HK-2 (cell line): Measurements from ENCODE around the gene LTBP2.

Experiments
- DNase-seq: peaks from one replicate; pipeline ENCODE4 v3.0.0-alpha.2; 2018; ENCODE audit not compliant: unreplicated experiment

LTBP2 gene

DNA sequence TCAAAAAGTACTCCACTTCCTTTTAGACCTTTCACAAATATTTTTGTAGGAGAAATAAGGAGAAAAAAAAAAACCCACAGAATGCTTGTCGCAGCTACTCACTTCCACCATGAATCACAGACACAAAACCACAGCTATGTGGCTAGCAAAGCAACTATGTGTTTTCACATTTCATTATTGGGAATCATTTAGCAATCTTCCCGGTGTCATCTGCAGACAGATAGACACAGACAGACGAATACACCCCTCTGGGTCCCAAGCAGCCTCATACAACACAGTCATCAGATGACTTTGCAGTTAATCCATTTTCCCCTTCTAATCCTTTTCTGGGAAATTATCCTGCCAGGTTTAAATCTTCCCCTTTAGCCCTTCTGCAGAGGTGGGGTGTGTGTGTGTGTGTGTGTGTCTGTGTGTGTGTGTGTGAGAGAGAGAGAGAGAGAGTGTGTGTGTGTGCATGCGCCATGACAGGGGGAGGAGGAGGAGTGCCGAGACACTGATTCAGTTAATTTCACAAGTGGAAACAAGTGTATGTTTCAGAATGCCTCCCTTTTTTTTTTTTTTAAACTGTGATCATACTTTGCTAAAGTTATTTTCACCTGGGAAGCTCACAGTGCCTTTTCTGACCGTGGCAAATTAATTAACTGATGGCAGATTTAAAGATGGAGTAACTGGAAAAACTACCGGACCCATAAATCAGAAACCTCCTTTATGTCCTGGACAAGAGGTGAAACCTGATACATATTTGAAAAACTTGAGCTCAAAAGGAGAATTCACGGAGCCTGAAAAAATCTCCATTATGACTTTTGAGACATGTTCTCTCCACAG lies 39.9 kb downstream of the LTBP2 start:
- DNase-seq: peak; percentile 72

DNA sequence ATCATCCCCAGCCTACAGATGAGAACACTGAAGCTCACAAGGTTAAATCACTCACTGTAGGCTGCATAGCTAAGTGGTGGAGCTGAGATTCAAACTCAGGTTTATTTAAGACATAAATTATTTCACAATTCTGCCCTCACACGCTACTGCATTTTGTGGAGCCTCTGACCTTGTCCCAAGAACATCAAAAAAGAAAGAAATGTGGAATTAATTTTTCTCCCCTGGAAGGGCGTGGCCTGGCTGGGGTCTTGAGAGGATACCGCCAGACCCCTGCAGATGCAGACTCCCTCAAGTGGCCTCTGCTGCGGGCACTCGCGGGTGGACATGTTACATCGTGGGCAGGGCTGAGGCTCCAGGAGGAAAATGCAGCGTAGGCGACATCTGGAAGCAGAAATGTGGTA lies 40.6 kb downstream of the LTBP2 start:
- DNase-seq: no peak

DNA sequence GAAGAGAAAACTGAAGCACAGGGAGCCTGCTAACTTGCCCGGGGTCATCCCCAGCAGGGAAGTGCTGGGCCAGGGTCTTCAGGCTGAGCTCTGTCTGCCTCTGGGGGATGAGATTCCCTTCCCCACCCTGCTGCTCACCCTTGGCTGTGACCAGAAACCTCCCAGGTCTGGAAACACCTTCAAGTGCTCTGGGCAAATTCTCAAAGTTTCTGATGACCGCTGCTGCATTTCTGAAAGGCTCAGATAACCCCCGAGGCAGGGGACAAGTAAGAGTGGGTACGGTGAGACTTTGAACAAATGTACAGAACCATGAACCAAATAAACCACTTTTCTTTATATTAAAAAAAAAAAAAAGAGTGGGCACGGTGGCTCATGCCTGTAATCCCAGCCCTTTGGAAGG lies 41.3 kb downstream of the LTBP2 start:
- DNase-seq: no peak

DNA sequence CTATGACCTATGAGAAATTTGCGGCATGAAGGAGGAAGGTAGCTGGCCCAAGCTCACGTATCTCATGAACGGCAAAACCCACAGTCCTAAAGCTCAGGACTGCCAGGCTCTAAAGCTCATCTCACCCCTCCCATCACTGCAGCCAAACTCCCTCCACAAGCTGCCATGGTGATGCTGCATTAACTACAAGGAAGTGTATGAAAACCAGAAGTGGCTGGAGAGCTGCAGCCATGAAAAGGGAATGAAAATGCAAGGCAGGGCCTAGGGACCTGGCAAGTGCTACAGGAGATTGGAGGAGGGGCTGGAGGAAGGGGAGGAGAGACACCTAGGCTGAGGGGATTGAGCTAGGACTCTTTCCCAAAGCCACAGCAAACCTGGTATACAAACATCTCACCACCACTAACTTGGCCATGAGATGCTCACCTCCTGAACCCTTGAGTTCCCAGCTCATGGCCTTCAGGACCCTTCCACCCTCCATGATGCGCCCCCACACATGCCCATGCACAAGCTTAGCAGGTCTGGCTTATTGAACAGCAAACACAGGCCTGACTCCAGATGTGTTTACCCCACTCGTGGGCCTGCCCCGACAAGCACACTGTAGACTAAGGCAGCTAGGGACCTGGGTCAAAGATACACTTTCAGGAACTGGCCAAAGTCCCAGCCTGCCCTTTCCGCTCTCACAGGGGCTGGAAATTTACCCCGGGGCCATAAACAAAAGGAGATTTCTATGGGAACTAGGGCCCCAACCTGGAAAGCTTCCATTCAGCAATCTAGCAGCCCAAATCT lies 42.0 kb downstream of the LTBP2 start:
- DNase-seq: no peak

DNA sequence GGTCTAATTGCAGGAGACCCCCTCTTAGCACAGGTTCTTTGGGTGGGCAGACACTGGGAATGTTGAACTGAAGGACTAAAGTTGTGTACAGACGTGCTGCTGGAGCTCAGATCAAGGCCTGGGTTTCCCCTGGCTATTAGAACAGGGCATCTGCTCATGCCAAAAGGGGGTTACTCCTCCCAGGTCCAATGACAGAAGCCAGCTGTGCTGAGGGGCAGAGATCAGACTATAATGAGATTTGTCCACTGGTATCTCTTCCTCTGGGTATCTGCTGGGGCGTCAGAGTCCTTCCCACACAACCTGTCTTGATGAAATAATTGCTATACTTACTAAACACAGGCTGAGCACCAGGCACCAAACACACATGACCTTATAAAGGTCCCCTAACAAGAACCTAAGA lies 42.6 kb downstream of the LTBP2 start:
- DNase-seq: no peak

DNA sequence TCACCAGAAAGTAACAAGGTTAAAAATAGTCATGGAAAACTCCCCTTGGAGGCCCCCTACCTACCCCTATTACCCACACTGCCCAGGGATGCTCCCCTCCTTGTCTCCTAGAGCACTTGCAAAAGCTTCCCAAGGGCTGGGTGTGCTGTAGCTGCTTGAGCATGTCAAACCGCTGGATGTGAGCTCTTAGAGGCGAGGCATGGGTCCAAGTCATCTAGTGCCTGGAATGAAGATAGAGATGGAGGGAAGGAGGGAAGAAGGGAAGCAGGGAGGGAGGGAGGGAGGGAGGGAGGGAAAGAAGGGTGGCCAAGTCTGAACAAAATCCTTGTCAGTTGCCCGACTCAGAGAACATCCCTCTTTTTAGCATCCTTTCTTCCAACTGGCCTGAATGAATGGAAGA lies 43.1 kb downstream of the LTBP2 start:
- DNase-seq: no peak

DNA sequence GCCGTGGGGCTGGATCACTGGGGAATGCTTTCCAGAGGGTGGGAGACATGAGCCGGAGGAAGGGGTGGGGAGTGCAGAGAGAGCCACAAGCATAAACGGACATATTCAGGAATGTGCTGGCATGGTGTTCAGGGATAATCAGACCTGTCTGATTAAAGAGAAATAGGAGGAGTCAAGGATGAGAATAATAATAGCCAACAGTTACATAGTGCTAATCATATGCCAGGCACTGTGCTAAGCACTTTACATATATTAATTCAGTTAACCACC lies 43.7 kb downstream of the LTBP2 start:
- DNase-seq: no peak

DNA sequence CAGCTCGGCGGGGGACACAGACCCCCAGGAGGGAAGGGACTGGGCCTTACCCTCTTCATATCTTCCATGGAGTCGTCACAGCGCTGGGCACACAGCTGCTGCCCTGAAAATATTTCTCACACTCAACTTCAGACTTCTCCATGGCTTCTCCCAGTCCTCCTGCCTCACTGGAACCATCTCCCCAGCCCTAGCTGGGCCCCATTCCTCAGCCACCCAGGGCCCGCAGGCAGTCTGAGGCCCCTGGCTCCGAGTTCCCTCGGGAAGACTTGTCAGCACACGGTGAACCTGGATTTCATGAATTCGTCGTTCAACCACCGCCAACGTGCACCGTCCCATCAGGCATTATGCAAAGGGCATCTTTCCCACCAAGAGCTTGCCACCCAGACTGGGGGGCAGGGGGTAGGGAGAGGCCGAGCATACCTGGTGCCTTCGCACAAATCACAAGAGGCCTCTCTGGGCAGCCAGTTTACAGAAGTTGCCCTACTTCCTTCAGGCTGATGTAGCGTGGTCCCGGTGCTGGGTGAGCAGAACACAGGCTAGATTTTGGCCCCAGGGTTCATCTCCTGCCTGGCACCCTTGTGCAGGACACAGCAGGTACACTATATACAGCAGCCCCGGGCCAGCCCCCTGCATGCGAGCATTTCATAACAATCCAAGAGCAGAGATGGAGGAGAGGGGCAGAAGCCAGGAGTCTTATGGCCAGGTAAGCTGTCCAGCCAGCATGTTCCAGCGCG lies 44.2 kb downstream of the LTBP2 start:
- DNase-seq: no peak

DNA sequence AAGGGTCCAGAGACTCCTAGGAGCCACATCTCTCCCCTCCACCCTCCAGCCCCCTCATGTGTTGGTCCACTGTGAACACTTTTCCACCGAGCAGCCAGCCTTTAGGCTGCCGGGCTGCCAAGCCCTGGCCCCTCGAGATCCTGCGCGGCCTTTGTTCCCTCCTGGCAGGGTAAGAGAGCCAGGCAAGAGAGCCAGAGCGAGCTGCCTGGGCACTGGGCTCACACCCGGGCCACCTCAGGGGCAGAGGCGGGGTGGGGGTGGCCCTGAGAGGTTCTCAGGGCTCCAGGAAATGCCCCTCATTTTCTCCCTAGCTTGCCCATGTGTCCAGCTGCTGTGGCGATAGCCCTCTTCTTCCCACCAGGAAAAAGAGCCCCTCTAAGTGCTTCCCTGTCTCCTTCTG lies 44.8 kb downstream of the LTBP2 start:
- DNase-seq: no peak

DNA sequence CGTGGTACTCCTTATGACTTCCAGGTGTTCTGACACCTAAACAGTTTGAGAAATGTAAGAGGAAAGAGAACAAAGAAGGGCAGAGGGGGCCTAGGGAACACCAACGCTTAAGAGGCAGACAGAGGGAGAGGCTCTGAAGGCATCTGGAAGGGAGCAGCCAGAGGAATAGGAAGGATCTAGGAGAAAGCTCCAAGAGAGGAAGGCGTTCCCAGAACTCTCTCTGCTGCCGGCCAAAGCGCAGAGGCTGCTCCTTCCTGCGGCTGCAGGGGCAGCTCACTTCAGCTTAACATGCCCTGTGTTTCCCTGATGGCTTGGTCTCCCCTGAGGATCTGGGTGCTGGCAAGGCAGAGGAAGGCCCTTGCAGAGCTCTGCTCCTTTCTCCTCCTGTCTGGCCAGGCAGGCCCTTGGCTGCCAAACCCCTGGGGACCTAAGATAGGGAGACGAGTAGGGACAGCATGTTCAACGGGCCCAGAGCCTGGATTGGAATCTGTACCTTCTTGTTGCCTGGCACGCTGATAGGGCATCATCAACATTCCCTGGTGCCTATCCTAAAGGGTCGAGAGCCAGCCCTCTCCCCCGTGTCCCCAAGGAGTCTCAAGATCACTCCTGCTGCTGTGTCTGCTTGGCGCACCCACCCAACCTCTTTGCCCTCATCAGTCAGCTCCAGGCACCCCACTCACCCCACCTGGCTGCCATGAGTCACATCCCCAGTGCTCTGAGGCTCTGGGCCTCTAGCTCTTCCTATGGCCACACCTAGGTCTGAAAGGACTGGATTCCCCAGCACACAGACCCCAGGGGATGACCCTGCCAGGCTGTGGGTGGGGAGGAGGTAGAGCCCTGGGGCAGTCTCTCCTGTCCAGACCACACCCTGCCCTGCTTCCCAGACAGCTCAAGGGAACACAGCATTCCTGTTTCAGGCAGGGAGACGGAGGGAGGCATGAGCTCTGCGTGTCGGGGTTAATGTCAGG lies 45.6 kb downstream of the LTBP2 start:
- DNase-seq: no peak

DNA sequence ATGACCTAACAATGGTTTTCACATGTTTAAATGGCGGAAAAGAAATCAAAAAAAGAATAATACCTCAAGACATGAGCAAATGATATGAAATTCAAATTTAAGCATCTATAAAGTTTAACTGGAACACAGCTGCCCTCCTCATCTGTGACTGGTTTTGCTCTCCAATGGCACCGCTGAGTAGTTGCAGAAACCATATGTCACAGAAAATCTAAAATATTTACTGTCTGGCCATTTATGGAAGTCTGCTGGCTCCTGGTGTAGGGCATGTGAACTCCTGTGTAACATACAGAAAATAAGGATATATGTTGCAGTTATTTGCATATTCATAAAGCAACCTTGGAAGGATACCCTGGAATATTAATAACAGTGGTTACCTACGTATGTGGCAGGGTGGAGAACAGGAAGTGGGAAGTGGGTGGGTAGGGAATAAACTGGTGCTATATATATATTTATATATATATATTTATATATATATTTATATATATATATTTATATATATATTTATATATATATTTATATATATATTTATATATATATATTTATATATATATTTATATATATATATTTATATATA lies 48.4 kb downstream of the LTBP2 start:
- DNase-seq: no peak

DNA sequence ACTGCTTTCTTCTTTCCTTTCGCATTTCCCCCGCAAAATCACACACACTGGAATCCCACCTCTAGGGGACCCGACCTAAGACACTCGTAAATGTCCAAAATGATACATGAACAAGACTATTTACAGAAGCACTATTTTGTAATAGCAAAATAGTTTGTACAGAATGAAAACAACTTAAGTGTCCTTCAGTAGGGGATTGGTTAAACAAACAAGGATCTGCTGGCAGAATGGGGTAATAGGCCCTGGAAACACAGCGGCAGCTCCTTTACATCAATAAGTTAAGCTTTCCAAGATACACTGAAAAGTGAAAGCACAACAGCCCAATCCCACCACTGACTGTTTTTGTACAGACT lies 48.8 kb downstream of the LTBP2 start:
- DNase-seq: no peak

DNA sequence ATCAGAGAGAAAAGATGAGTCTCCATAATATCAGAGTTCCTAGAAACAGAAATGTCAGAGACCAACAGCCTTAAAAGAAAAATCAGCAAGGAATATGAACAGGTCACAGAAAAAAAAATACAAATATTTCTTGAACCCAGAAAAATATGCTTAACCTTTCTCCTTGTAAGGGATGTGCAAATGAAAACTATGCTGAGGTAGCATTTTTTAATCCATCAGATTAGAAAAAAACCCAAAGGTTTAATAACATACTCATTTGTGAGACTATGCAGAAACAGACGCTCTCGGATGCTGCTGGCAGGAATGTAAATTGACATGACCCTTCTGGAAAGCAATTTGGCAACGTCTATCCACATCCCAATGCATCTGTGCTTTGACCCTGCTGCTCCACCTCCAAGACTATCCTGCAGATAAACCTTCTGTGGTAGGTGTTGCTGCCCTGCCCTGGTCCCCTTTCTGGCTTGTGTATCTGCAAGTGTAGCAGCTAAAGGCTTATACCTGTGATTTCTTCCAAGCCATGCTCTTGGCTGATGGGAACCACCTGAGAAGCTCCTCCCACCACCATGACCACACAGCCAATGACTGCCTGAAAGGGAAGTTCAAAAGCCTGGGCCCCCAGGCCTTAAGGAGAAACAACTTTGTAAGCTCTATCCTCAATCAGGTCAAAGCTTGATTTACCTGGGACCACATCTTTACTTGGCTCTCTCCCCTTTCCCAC lies 49.4 kb downstream of the LTBP2 start:
- no peak for DNase-seq

DNA sequence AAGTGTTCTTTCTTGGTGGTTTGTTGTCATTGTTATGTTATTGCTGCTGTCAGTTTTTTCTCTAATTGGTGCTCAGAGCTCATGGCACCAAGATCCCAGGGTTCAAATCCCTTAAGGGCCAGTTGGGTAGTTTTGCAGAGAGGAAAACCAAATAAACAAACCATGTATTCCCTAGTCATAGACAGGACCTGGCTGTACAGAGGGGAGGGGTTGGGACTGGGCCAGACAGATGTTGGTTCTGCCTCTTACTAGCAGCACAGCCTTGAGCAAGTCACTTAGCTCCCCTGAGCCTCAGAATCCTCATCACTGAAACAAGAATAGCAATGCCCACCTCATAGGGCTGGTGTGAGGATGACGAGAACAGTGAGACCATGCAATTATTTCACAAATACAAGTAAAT lies 53.4 kb downstream of the LTBP2 start:
- no peak for DNase-seq

DNA sequence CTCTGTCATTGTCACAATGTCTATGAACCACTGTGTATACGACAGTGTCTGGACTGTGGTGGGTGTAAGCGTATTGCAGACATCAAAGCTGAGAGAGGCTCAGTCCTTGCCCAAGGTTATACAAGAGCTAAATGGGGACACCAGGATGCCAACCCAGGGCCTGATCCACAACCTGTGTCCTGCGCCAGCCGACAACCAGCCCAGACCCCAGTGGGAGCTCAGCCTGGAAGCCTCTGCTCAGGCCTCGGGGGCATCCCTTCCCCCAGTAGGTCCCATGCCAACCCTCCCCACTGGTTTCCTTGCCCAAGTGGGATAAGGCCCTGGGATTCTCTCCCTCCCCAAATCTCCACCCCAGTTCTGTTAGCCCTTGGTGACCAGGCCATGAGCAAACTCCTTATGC lies 54.3 kb downstream of the LTBP2 start:
- DNase-seq: no peak

DNA sequence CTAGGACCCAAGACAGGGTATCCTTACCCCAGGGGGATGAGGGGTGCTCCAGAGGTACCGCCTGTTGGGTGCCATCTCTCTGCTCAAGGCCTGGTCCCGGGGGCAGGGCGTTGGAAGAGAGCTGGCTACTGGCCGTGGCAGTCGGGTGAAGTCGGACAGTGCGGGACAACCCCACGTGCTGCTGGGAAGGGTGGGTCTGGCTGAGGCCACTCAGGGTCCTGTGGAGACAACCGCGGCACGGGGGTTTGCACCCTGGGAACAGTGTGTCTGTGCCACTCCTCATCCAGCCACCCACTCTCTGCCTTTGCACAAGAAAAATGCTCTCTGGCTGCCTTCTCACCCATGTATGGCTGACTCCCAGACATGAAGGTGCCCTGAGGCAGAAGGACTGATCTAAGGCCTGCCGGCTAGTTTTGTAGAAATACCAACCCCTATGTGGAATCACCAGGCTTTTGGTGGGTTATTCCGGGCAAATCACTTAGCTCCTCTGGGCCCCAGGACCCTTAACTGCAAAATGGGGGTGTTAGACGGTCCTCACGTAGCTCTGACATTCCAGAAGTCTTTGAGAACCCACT lies 56.5 kb downstream of the LTBP2 start:
- no peak for DNase-seq

DNA sequence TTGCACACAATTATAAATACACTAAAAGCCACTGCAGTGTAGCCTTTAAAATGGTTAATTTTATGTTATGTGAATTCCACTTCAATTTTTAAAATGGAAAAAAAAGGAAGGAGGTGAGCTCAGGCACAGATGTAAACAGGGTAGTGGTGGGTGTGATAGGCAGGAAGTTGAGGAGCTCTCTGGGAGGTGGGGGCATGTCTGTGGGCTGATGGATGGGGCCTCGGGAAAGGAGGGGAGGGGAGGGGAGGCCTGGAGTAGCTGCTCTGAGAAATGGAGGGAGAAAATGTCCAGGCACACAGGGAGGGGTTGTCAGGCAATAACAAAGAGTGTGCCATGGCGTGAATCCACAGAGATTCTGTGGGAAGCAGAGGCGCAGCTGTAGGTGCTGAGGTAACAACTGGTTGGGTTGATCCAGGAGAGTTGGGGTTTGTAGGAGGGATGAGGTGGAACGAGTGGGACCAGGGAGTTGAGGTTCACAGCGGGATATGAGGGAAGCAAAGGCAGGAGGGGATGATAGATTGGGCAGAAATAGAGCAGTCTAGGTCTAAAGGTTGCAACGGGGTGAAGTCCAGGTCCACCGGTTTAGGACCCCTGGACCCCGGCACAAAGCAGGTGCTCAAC lies 57.2 kb downstream of the LTBP2 start:
- DNase-seq: no peak

DNA sequence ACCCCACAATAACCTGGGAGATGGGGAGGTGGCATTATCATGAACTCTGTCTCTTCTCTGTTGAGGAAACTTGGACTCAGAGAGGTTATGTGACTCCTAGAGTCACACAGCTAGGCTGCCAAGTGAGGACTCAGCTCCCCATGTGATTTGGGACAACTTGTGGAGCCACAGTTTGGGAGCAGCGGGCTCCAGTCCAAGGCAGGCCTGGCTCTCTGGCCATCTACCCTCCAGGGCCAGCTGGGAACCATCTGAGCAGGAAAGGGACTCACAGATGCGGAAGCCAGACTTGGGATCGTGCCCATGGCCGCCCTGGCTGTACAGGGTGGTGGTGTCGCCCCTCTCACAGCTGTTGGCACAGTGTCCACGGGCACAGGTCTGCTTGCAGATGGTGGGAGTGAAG lies 59.4 kb downstream of the LTBP2 start:
- DNase-seq: no peak

DNA sequence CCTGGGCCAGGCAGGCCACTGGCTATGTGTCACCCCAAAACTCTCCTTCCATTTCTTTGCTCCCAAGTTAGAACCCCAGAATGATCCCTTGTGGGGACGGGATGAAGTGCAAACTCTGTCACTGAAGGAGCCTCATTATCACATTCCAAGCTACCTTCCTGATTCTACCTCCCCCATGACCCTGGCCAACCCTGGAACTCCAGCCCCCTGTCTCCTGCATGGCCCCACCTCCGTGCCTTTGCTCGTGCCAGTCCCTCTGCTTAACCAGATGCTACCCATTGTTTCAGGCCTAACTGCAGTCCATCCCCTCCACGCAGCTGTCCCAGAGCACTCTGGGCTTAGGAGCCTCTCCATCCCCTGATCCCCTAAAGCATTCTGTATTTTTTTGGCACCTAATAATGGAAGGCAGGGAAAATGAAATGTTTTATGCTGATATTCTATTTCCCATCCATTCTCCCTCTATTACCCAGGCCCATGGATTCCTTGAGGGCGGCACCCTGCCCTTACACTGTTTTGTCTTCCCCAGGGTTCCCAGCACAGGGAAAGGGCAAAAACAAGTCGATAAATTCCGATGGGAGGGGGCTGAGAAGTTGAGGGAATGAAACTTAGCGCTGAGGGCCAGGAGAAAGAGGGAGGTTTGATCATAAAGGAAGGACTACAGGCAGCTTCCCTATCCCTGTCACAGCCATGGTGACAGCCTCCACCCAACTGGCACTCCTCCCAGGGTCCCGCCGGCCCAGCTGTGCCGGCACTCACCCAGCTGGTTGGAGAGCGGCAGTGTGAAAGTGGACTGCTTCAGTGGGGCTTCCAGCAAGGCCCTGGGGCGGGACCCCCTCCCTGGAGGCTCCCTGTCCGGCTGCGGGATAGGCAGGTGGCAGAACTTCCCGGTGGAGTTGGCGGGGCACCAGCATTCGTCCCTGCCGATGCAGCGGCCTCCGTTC lies 60.3 kb downstream of the LTBP2 start:
- no peak for DNase-seq
